Stimulated activated naive CD8-positive, alpha-beta T cell treated with anti-CD3 and anti-CD28 coated beads, Interleukin-15, Interleukin-2, amounts not matched to agents 100 ng/mL and 50 ng/mL, for 24 hours (primary cell): ENCODE results near the gene OR51G1.
"Not testable (repeated sequence)": the region's sequence is repeated elsewhere in the genome, so short reads cannot be mapped to it uniquely, and the experiment has no call there.

Source experiments
- H3K27ac Mint-ChIP-seq: one replicate; pipeline ENCODE4 v1.8.0; 2021; ENCODE audit warnings: mild to moderate bottlenecking, mixed read lengths
- H3K27me3 Mint-ChIP-seq: one replicate; pipeline ENCODE4 v1.8.0; 2021; ENCODE audit warnings: mixed read lengths
- H3K36me3 Mint-ChIP-seq: one replicate; pipeline ENCODE4 v1.8.0; 2021; ENCODE audit warnings: low read depth, mixed read lengths
- H3K4me1 Mint-ChIP-seq: one replicate; pipeline ENCODE4 v1.8.0; 2021; ENCODE audit warnings: low read depth, mixed read lengths
- H3K4me3 Mint-ChIP-seq: one replicate; pipeline ENCODE4 v1.8.0; 2021; ENCODE audit warnings: mild to moderate bottlenecking, mixed read lengths
- H3K9me3 Mint-ChIP-seq: one replicate; pipeline ENCODE4 v1.8.0; 2021; ENCODE audit warnings: mixed read lengths

OR51G1 gene

DNA sequence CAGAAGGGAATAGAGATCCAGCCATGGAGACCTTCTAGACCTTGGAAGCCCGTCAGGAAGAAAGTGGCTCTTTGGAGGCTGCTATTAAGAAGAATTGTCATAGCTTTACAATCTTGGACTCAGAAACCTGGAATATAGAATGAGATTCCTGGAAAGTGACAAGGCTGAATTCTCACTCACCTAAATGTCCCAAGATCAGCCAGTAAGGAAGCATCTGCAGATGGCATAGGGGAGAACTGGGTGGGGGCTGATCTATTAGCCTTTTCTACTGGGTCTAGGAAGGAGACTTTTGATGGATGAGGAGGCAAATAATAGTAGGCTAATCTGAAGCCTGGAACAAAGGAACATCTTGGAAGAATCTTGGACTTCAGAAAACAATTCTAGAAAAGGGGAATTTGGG is at the start of gene OR51G1:
Gene OR51G1, minus strand, starts transcription at position 101 of the 400 bp plus-strand sequence. Its CDS starts 0 bp downstream, at position 101.
- peaks cover 10% of the 10 kb centered on the region for H3K27me3 Mint-ChIP-seq
- no peaks in the 10 kb centered on the region for H3K4me1 Mint-ChIP-seq
- no peaks in the 10 kb centered on the region for H3K36me3 Mint-ChIP-seq
- no peak within 1 kb of the TSS for H3K27ac Mint-ChIP-seq
- no peak within 1 kb of the TSS for H3K4me3 Mint-ChIP-seq
- H3K9me3 Mint-ChIP-seq: no peaks in the 10 kb centered on the region

DNA sequence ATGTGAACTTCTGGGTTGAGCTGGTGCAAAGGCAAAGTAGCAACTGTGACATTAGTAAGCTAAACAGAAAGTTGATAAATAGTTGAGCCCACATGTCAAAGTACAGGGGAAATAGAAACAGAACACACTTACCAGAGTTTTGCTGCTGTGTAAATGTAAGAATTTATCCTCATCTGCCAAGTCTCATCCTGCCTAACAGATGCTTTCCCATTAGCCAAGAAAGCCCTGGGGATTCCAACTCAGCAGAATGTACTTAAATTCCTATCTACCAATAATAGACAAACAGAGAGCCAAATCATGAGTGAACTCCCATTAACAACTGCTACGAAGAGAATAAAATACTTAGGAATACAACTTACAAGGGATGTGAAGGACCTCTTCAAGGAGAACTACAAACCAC is 38.7 kb upstream of the OR51G1 start:
- no peak overlapping the region for H3K27ac Mint-ChIP-seq
- no peaks in the 10 kb centered on the region for H3K36me3 Mint-ChIP-seq
- no peaks in the 10 kb centered on the region for H3K4me1 Mint-ChIP-seq
- H3K9me3 Mint-ChIP-seq: peaks cover 4% of the 10 kb centered on the region
- H3K4me3 Mint-ChIP-seq: no peak overlapping the region
- peaks cover 3% of the 10 kb centered on the region for H3K27me3 Mint-ChIP-seq

GRCh38 chr11:4960877-4961276 is 36.7 kb upstream of the OR51G1 start:
- no peak overlapping the region for H3K4me3 Mint-ChIP-seq
- no peak overlapping the region for H3K27ac Mint-ChIP-seq
- no peaks in the 10 kb centered on the region for H3K4me1 Mint-ChIP-seq
- H3K36me3 Mint-ChIP-seq: no peaks in the 10 kb centered on the region
- H3K27me3 Mint-ChIP-seq: no peaks in the 10 kb centered on the region
- peaks cover 4% of the 10 kb centered on the region for H3K9me3 Mint-ChIP-seq

DNA sequence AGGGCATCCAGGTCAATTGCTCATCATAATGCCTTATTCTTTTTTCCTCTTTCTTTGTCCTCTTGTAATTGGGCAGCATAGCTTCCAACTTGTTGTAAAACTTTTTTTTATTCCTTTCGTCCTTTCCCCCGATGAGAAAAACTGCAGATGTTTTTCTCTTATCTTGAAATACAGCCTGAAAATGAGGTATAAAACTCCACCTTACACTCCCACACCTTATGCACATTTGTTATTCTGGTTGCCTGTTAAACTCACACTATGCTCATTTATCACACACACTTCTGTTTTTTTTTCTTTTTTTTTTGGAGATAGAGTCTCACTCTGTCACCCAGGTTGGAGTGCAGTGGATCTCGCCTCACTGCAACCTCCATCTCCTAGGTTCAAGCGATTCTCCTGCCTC is 33.3 kb upstream of the OR51G1 start:
- Mint-ChIP-seq H3K4me3 (no peak overlapping the region), H3K36me3 (no peaks in the 10 kb centered on the region), H3K27ac (no peak overlapping the region), H3K27me3 (no peaks in the 10 kb centered on the region), H3K4me1 (no peaks in the 10 kb centered on the region), H3K9me3 (peaks cover 4% of the 10 kb centered on the region)

DNA sequence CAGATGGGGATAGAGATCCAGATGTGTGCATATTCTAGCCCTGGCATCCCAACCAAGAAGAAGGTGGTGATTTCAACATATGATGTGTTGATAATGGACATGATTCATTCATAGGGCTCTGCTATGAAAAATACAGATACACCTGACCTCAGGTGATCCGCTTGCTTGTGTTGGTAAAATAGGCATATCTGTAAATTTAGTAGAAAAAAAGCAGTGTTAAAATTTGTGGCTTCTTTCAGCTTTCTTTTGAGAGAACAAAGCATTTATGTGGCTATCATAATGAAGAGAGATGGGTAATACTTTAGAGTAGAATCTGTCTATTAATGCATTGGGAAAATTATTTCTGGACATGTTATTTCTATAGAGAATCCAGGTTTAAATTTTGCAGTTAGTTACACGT is 31.5 kb upstream of the OR51G1 start, which contains the start of gene OR51A2:
Gene OR51A2, minus strand, starts transcription at position 101 of the 400 bp plus-strand sequence. Its CDS starts 0 bp downstream, at position 101.
- H3K4me1 Mint-ChIP-seq, H3K27ac Mint-ChIP-seq, H3K36me3 Mint-ChIP-seq, H3K27me3 Mint-ChIP-seq, H3K4me3 Mint-ChIP-seq, H3K9me3 Mint-ChIP-seq: not testable (repeated sequence)

- no peaks in the 10 kb centered on the region for H3K9me3 Mint-ChIP-seq
- no peak within 1 kb of the TSS for H3K27ac Mint-ChIP-seq
- no peaks in the 10 kb centered on the region for H3K27me3 Mint-ChIP-seq
- no peaks in the 10 kb centered on the region for H3K4me1 Mint-ChIP-seq
- no peaks in the 10 kb centered on the region for H3K36me3 Mint-ChIP-seq
- no peak within 1 kb of the TSS for H3K4me3 Mint-ChIP-seq
Observed at GRCh38 chr11:4947505-4947904, 23.4 kb upstream of the OR51G1 start, which contains the start of gene OR51A4. TSS of gene OR51A4 (minus strand) at chr11:4947605. CDS start at chr11:4947100, 505 bp downstream.

- peaks cover 8% of the 10 kb centered on the region for H3K9me3 Mint-ChIP-seq
- H3K36me3 Mint-ChIP-seq: no peaks in the 10 kb centered on the region
- H3K27me3 Mint-ChIP-seq: no peaks in the 10 kb centered on the region
Observed at GRCh38 chr11:4936745-4937144, 12.6 kb upstream of the OR51G1 start.

DNA sequence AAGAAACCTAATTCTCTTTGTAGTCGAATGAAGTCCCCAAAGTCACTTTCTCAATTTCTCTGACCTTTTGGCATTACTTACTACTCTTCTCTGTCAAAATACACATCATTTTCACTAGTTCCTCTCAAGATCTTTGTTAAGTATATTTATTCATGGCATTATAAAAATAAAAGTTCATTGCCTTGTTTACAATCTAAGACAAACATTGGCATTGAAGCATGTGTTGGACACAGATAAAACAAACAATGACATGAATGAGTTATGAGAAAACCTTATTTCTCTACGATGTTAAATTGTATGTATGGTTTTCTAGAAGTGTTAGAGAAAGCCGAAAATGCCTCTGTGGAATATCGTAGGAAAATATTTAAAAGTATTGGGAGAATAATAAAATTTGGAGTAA is 8.6 kb upstream of the OR51G1 start:
- no peaks in the 10 kb centered on the region for H3K27me3 Mint-ChIP-seq
- H3K4me3 Mint-ChIP-seq: no peak overlapping the region
- H3K4me1 Mint-ChIP-seq: no peaks in the 10 kb centered on the region
- no peaks in the 10 kb centered on the region for H3K36me3 Mint-ChIP-seq
- no peak overlapping the region for H3K27ac Mint-ChIP-seq
- peaks cover 7% of the 10 kb centered on the region for H3K9me3 Mint-ChIP-seq

More at GRCh38 chr11:4936745-4937144, 12.6 kb upstream of the OR51G1 start:
- Mint-ChIP-seq H3K4me3 (no peak overlapping the region), H3K27ac (no peak overlapping the region), H3K4me1 (no peaks in the 10 kb centered on the region)

GRCh38 chr11:4926608-4927007 is 2.5 kb upstream of the OR51G1 start:
- Mint-ChIP-seq H3K36me3 (no peaks in the 10 kb centered on the region), H3K9me3 (no peaks in the 10 kb centered on the region), H3K27ac (no peak overlapping the region), H3K4me3 (no peak overlapping the region), H3K4me1 (no peaks in the 10 kb centered on the region), H3K27me3 (peaks cover 10% of the 10 kb centered on the region)

- no peaks in the 10 kb centered on the region for H3K9me3 Mint-ChIP-seq
- no peaks in the 10 kb centered on the region for H3K36me3 Mint-ChIP-seq
- H3K27ac Mint-ChIP-seq: no peak overlapping the region
- no peak overlapping the region for H3K4me3 Mint-ChIP-seq
- H3K27me3 Mint-ChIP-seq: peaks cover 10% of the 10 kb centered on the region
- H3K4me1 Mint-ChIP-seq: no peaks in the 10 kb centered on the region
Observed at GRCh38 chr11:4922304-4922703, 1.8 kb downstream of the OR51G1 start.

DNA sequence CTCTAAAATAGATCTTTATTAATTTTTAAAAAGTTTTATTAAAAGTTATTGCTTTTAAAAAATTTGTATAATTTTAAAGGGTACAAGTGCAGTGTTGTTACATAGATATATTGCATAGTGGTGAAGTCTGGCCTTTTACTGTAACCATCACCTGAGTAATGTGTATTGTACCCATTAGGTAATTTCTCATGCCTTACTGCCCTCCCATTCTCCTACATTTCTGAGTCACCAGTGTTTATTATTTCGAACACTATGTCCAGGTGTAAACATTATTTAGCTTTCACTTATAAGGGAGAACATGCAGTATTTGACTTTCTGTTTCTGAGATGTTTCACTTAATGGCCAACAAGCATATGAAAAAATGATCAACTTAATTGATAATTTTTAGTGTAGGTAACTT is 2.3 kb downstream of the OR51G1 start:
- Mint-ChIP-seq H3K36me3 (no peaks in the 10 kb centered on the region), H3K9me3 (no peaks in the 10 kb centered on the region), H3K27me3 (peaks cover 10% of the 10 kb centered on the region), H3K4me3 (no peak overlapping the region), H3K4me1 (no peaks in the 10 kb centered on the region), H3K27ac (no peak overlapping the region)

DNA sequence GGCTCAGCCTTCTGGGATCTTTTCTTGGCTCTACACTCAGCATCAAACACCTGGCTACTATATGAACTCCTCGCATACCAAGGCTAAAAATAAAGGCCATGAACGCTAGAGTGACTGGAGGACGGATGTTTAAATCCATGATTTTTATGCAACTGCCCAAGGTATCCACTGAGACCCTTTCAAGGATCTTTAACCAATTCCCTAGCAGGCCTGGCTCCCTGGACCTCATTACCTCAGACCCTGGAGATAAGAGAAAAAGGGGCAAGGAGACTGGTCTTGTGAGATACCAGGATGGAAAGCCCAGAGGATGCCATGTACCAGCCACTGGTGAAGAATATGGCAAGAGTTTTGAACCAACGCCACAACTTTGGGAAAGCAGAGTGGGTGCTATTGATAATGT is 4.9 kb downstream of the OR51G1 start, which contains the start of gene OR51G2:
Gene OR51G2, minus strand, starts transcription at position 101 of the 400 bp plus-strand sequence. CDS start 3,687 bp downstream, outside the sequence.
- no peak within 1 kb of the TSS for H3K27ac Mint-ChIP-seq
- H3K4me1 Mint-ChIP-seq: no peaks in the 10 kb centered on the region
- H3K4me3 Mint-ChIP-seq: no peak within 1 kb of the TSS
- no peaks in the 10 kb centered on the region for H3K36me3 Mint-ChIP-seq
- peaks cover 10% of the 10 kb centered on the region for H3K27me3 Mint-ChIP-seq
- no peaks in the 10 kb centered on the region for H3K9me3 Mint-ChIP-seq

GRCh38 chr11:4916581-4916980 is 7.6 kb downstream of the OR51G1 start:
- Mint-ChIP-seq H3K4me1 (no peaks in the 10 kb centered on the region), H3K4me3 (no peak overlapping the region), H3K27ac (no peak overlapping the region), H3K9me3 (no peaks in the 10 kb centered on the region), H3K27me3 (peaks cover 4% of the 10 kb centered on the region), H3K36me3 (no peaks in the 10 kb centered on the region)

GRCh38 chr11:4903484-4903883 is 20.7 kb downstream of the OR51G1 start, which contains the start of gene OR51A7:
TSS of gene OR51A7 (plus strand) at chr11:4903783. CDS start at chr11:4907370, 3,587 bp downstream.
- Mint-ChIP-seq H3K36me3 (no peaks in the 10 kb centered on the region), H3K4me3 (no peak within 1 kb of the TSS), H3K9me3 (no peaks in the 10 kb centered on the region), H3K27ac (no peak within 1 kb of the TSS), H3K27me3 (peaks cover 3% of the 10 kb centered on the region), H3K4me1 (no peaks in the 10 kb centered on the region)

DNA sequence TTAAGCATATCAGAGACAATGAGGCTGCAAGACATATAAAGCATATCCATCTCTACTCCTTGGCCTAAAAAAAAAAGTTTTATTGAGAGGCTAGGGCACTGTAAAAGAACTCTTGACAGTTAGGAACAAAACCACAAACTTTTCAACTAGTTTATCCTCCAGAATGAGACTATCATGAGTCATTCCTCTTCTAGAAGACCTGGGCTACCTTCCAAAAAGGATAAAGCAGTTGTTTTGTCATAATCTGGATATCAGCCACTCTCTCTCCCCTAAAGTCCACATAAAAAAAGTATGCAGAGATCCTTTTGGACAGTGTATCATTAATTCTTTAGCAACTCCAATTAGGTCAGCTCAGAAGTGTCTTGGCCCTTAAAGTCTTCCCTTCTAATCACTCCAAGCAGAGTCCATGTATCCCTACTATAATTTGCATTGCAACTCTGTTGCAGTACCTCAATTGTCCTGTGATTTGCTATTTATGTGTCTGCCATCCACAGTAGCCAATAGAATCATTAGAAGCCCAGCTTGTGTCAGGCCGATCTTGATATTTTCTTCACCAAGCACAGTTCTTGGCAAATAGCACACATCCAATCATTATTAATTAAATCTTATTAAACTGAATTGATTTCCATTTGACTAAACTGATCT is 32.0 kb downstream of the OR51G1 start:
- no peaks in the 10 kb centered on the region for H3K4me1 Mint-ChIP-seq
- H3K4me3 Mint-ChIP-seq: no peak overlapping the region
- peaks cover 4% of the 10 kb centered on the region for H3K9me3 Mint-ChIP-seq
- peaks cover 16% of the 10 kb centered on the region for H3K27me3 Mint-ChIP-seq
- H3K27ac Mint-ChIP-seq: no peak overlapping the region
- no peaks in the 10 kb centered on the region for H3K36me3 Mint-ChIP-seq

DNA sequence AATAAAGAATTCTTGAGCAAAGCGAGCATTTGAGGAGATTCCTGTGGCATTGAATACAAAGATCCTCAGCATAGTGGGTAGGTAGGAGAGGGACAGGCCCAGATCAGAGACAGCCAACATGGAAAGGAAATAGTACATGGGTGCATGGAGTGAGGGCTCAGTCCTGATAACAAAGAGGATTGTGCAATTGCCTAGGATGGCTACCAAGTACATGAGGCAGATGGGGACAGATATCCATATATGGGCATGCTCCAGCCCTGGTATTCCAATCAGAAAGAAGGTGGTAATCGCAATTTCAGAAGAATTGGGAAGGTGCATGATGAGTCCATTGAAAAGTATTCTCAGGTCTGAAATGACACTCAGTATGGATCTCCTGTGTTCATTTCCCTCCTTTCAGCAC is 33.9 kb downstream of the OR51G1 start:
- Mint-ChIP-seq H3K4me3 (no peak overlapping the region), H3K27ac (no peak overlapping the region), H3K36me3 (no peaks in the 10 kb centered on the region)

More for the DNA sequence above, 33.9 kb downstream of the OR51G1 start:
- Mint-ChIP-seq H3K4me1 (no peaks in the 10 kb centered on the region), H3K9me3 (peaks cover 4% of the 10 kb centered on the region), H3K27me3 (peaks cover 11% of the 10 kb centered on the region)
